22Rv1 (cell line): ENCODE data around the gene GALNT17.

Source experiments
- CTCF ChIP-seq: fragments of 450-650 bp; IDR thresholded peaks from 2 replicates; pipeline ENCODE4 v1.5.1; 2017; ENCODE audit warnings: mild to moderate bottlenecking
- ZFX ChIP-seq: fragments of 450-650 bp; IDR thresholded peaks from 2 replicates; pipeline ENCODE4 v1.6.1; 2017; ENCODE audit warnings: antibody characterized with exemption, borderline replicate concordance

- TF ChIP-seq CTCF = no peak
- TF ChIP-seq ZFX = no peak
Observed at GRCh38 chr7:71598553-71598952, 466.6 kb downstream of the GALNT17 start.
